ENCODE results near the gene BHLHA9. TPM values are rescaled to one million over a fixed set of nuclear protein-coding genes. Genes with fewer than 3 reads are reported as not detected.

Gene BHLHA9
- total RNA-seq, 1 donor from 2014 or later: not detected

DNA sequence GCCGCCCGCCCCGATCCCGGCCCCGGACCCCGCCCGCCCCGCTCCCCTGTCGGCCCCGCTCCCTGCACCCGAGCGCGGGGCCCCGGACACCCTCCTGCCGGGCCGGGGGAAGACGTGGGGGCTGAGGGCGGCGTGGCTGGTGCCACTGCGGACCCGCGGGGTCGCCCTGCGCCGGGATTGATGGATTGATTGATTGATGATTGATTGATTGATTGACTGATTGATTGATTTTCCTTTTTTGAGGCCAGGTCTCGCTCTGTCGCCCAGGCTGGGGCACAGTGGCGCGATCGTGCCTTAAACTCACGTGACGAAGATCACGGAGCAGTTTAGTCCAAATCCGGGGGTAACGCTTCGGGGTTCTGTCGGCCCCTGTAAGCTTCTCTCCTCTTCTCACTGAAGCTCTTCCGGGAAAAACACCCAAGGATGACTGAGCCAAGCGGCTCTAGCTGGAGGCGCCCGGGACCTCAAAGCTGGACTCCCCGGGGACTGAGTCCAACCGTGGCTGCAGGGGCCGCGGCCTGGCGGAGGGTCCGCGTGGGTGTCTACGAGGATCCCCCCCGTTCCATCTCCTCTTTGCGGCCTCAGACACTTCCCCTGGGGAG is 40.2 kb upstream of the BHLHA9 start:
- TF ChIP-seq, protein P1, sequence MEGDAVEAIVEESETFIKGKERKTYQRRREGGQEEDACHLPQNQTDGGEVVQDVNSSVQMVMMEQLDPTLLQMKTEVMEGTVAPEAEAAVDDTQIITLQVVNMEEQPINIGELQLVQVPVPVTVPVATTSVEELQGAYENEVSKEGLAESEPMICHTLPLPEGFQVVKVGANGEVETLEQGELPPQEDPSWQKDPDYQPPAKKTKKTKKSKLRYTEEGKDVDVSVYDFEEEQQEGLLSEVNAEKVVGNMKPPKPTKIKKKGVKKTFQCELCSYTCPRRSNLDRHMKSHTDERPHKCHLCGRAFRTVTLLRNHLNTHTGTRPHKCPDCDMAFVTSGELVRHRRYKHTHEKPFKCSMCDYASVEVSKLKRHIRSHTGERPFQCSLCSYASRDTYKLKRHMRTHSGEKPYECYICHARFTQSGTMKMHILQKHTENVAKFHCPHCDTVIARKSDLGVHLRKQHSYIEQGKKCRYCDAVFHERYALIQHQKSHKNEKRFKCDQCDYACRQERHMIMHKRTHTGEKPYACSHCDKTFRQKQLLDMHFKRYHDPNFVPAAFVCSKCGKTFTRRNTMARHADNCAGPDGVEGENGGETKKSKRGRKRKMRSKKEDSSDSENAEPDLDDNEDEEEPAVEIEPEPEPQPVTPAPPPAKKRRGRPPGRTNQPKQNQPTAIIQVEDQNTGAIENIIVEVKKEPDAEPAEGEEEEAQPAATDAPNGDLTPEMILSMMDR (IDR thresholded peaks at IDR 0.05): no peak
- H3K4me3 Mint-ChIP-seq (ENCODE audit: unreplicated experiment): peak overlapping the region; percentile 67
- no peak for DNase-seq (ENCODE audit: low spot score)
- H3K27ac Mint-ChIP-seq (ENCODE audit: unreplicated experiment): no peak overlapping the region
- peaks cover 27% of the 10 kb centered on the region for H3K4me1 Mint-ChIP-seq (ENCODE audit: low read depth)
- H3K27me3 Mint-ChIP-seq (ENCODE audit: low read depth): peaks cover 42% of the 10 kb centered on the region
- H3K36me3 Mint-ChIP-seq (ENCODE audit: low read depth): peaks cover 2% of the 10 kb centered on the region
- H3K9me3 Mint-ChIP-seq (ENCODE audit: low read depth): no peaks in the 10 kb centered on the region

DNA sequence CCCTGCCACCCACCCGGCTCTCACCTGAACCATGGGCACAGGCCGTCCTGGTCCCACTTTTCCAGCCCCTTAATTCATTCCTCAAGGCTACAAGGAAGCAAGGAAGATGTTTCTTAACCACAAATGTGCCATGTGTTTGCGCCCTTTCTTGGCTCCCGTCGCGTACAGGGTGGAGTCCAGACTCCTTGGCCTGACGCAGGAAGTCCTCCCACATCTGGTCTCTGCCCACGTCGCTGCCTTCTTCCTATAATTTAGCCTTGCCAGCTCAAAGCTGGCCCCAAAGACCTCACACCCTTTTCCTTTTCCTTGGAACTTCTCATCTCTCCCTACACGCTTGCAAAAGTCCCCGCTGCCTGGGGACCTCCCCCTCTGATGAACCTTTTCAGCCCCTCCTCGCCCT is 38.8 kb upstream of the BHLHA9 start:
- peaks cover 27% of the 10 kb centered on the region for H3K4me1 Mint-ChIP-seq (ENCODE audit: low read depth)
- peaks cover 33% of the 10 kb centered on the region for H3K27me3 Mint-ChIP-seq (ENCODE audit: low read depth)
- no peaks in the 10 kb centered on the region for H3K9me3 Mint-ChIP-seq (ENCODE audit: low read depth)
- H3K4me3 Mint-ChIP-seq (ENCODE audit: unreplicated experiment): no peak overlapping the region
- peaks cover 2% of the 10 kb centered on the region for H3K36me3 Mint-ChIP-seq (ENCODE audit: low read depth)
- no peak overlapping the region for H3K27ac Mint-ChIP-seq (ENCODE audit: unreplicated experiment)
- TF ChIP-seq, protein P1 (IDR thresholded peaks at IDR 0.05): no peak
- no peak for DNase-seq (ENCODE audit: low spot score)

DNA sequence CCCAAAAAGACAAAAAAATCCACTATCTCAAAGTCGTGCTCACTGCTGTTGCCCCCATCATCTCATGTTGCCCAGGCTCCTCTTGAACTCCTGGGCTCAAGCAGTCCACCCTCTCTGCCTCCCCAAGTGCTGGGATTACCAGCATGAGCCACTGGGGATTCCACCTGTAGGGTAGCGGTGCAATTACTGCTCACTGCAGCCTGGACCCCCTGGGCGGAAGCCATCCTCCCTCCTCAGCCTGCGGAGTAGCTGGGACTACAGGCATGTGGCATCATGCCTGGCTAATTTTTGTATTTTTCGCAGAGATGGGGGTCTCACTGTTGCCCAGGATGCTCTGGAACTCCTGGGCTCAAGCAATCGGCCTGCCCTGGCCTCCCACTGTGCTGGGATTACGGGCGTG is 37.9 kb upstream of the BHLHA9 start:
- Mint-ChIP-seq H3K4me1 (ENCODE audit: low read depth) (peaks cover 27% of the 10 kb centered on the region), H3K27me3 (ENCODE audit: low read depth) (peaks cover 26% of the 10 kb centered on the region), H3K4me3 (ENCODE audit: unreplicated experiment) (no peak overlapping the region), H3K9me3 (ENCODE audit: low read depth) (no peaks in the 10 kb centered on the region), H3K27ac (ENCODE audit: unreplicated experiment) (no peak overlapping the region), H3K36me3 (ENCODE audit: low read depth) (peaks cover 2% of the 10 kb centered on the region)
- no peak for DNase-seq (ENCODE audit: low spot score)
- TF ChIP-seq, protein P1 (IDR thresholded peaks at IDR 0.05): no peak

DNA sequence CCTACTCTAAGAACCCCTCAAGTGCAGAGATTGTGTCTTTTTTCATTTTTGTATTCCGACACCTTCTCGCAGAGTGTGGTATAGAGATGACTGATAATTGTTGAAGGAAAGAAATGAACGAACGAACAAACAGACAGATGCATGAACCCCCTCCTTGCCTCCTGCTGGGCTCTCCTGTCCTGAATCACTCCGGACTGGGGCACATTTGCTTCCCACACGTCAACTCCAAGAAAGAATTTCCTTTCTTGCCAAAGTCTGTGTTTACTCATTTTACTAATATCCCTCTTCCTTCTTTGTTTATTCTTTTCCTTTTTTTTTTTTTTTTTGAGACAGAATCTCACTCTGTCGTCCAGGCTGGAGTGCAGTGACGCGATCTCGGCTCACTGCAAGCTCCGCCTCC is 37.5 kb upstream of the BHLHA9 start:
- H3K4me3 Mint-ChIP-seq (ENCODE audit: unreplicated experiment): no peak overlapping the region
- no peak for DNase-seq (ENCODE audit: low spot score)
- no peaks in the 10 kb centered on the region for H3K9me3 Mint-ChIP-seq (ENCODE audit: low read depth)
- TF ChIP-seq, protein P1 (IDR thresholded peaks at IDR 0.05): no peak
- H3K27ac Mint-ChIP-seq (ENCODE audit: unreplicated experiment): peak overlapping the region; percentile 28
- H3K27me3 Mint-ChIP-seq (ENCODE audit: low read depth): peaks cover 22% of the 10 kb centered on the region
- peaks cover 26% of the 10 kb centered on the region for H3K4me1 Mint-ChIP-seq (ENCODE audit: low read depth)
- H3K36me3 Mint-ChIP-seq (ENCODE audit: low read depth): peaks cover 2% of the 10 kb centered on the region

DNA sequence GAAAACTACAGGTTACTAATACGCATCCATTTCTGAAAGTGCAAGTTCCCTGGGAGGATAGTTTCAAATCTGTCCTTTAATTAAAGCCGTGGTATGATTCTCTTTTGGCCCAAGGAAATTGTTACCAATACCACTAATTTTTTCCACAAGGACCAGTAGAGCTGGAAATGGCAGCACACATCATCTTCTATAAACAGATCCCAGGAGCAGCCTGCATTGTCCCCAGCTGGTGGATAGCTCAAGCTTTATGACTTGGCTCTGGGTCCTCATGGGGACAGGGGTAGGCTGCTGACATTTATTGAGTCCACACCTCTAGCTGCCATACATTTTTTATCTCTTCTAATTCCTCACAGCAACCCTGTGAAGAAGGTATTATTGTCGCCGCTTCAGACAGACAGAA is 35.8 kb upstream of the BHLHA9 start:
- H3K27ac Mint-ChIP-seq (ENCODE audit: unreplicated experiment): no peak overlapping the region
- H3K36me3 Mint-ChIP-seq (ENCODE audit: low read depth): peaks cover 2% of the 10 kb centered on the region
- no peak overlapping the region for H3K4me3 Mint-ChIP-seq (ENCODE audit: unreplicated experiment)
- no peak for DNase-seq (ENCODE audit: low spot score)
- H3K4me1 Mint-ChIP-seq (ENCODE audit: low read depth): peaks cover 21% of the 10 kb centered on the region
- TF ChIP-seq, protein P1 (IDR thresholded peaks at IDR 0.05): no peak
- peaks cover 19% of the 10 kb centered on the region for H3K27me3 Mint-ChIP-seq (ENCODE audit: low read depth)
- H3K9me3 Mint-ChIP-seq (ENCODE audit: low read depth): no peaks in the 10 kb centered on the region
